ENCODE data around the gene GABRB3.

Gene GABRB3

GRCh38 chr15:26550880-26551279 is 222.0 kb downstream of the GABRB3 start:
- Histone ChIP-seq H3K27ac (ENCODE audit: insufficient read depth, low read length, poor library complexity, severe bottlenecking) (no peak overlapping the region), H3K27me3 (replicated peaks; ENCODE audit: control insufficient read depth, insufficient read depth, low read length, poor library complexity, severe bottlenecking) (no peaks in the 10 kb centered on the region), H3K4me1 (ENCODE audit: control insufficient read depth, insufficient read depth, low read length, poor library complexity, severe bottlenecking) (no peaks in the 10 kb centered on the region), H3K4me3 (ENCODE audit: insufficient read depth, low read depth, low read length, poor library complexity, severe bottlenecking) (no peak overlapping the region), H3K36me3 (ENCODE audit: control insufficient read depth, insufficient read depth, low read length) (no peaks in the 10 kb centered on the region), H3K9me3 (ENCODE audit: control insufficient read depth, low read length) (no peaks in the 10 kb centered on the region)
- DNase-seq: no peak

DNA sequence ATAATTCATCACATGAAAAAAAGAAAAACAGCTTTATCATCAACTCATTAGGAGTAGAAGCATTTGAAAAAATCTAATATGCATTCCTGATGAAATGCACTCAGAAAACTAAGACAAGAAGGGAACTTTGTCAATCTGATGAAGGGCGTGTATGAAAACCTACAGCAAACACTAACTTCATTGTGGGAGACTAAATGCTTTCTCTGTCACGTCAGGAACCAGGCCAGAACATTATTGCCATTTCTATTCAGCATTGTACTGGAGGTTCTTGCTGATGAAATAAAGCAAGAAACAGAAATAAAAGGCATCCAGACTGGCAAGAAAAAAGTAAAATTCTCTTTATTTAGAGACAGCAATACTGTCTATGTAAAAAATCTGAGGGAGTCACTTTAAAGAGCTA is 235.2 kb downstream of the GABRB3 start:
- no peak for DNase-seq
- Histone ChIP-seq H3K4me1 (ENCODE audit: control insufficient read depth, insufficient read depth, low read length, poor library complexity, severe bottlenecking) (no peaks in the 10 kb centered on the region), H3K27me3 (replicated peaks; ENCODE audit: control insufficient read depth, insufficient read depth, low read length, poor library complexity, severe bottlenecking) (no peaks in the 10 kb centered on the region), H3K4me3 (ENCODE audit: insufficient read depth, low read depth, low read length, poor library complexity, severe bottlenecking) (no peak overlapping the region), H3K27ac (ENCODE audit: insufficient read depth, low read length, poor library complexity, severe bottlenecking) (no peak overlapping the region), H3K36me3 (ENCODE audit: control insufficient read depth, insufficient read depth, low read length) (no peaks in the 10 kb centered on the region), H3K9me3 (ENCODE audit: control insufficient read depth, low read length) (no peaks in the 10 kb centered on the region)

DNA sequence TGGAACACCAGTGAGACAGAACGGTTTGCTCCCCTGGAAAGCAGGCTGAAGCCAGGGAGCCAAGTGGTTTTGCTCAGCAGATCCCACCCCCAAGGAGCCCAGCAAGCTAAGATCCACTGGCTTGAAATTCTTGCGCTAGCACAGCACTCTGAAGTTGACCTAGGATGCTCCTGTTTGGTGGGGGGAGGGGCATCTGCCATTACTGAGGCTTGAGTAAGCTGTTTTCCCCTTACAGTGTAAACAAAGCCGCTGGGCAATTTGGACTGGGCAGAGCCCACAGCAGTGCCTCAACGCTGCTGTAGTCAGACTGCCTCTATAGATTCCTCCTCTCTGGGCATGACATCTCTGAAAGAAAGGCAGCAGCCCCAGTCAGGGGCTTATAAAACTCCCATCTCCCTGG is 241.4 kb downstream of the GABRB3 start:
- Histone ChIP-seq H3K9me3 (ENCODE audit: control insufficient read depth, low read length) (no peaks in the 10 kb centered on the region), H3K36me3 (ENCODE audit: control insufficient read depth, insufficient read depth, low read length) (no peaks in the 10 kb centered on the region), H3K27ac (ENCODE audit: insufficient read depth, low read length, poor library complexity, severe bottlenecking) (no peak overlapping the region), H3K27me3 (replicated peaks; ENCODE audit: control insufficient read depth, insufficient read depth, low read length, poor library complexity, severe bottlenecking) (no peaks in the 10 kb centered on the region), H3K4me3 (ENCODE audit: insufficient read depth, low read depth, low read length, poor library complexity, severe bottlenecking) (no peak overlapping the region), H3K4me1 (ENCODE audit: control insufficient read depth, insufficient read depth, low read length, poor library complexity, severe bottlenecking) (no peaks in the 10 kb centered on the region)
- no peak for DNase-seq

GRCh38 chr15:26525096-26525495 is 247.8 kb downstream of the GABRB3 start:
- Histone ChIP-seq H3K9me3 (ENCODE audit: control insufficient read depth, low read length) (no peaks in the 10 kb centered on the region), H3K4me1 (ENCODE audit: control insufficient read depth, insufficient read depth, low read length, poor library complexity, severe bottlenecking) (no peaks in the 10 kb centered on the region), H3K27me3 (replicated peaks; ENCODE audit: control insufficient read depth, insufficient read depth, low read length, poor library complexity, severe bottlenecking) (no peaks in the 10 kb centered on the region), H3K4me3 (ENCODE audit: insufficient read depth, low read depth, low read length, poor library complexity, severe bottlenecking) (no peak overlapping the region), H3K27ac (ENCODE audit: insufficient read depth, low read length, poor library complexity, severe bottlenecking) (no peak overlapping the region), H3K36me3 (ENCODE audit: control insufficient read depth, insufficient read depth, low read length) (no peaks in the 10 kb centered on the region)
- DNase-seq: no peak

DNA sequence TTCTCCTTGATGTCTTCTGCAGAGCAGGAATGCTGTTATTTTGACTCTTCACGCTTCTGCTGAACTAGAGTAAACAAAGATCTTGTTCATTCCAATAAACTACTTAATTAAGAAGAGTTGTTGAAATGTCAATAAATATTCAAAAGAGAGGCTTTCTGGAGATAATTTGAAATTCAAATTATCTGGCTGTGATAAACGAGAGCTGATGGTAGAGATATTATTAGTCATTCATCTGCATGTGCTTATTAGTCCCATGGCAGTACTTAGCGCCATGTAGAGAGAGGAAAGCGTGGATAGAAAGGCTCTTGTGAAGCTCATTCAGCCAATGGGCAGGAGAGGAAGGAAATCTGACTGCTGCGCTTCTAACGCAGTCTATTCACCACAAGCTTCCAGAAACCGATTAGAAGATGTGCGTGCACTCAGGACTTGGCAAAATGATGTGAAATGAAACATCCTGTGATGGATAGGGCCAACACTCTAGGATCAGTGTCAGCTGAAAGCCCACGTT is 251.1 kb downstream of the GABRB3 start:
- DNase-seq: no peak
- H3K36me3 ChIP-seq (ENCODE audit: control insufficient read depth, insufficient read depth, low read length): no peaks in the 10 kb centered on the region
- H3K27ac ChIP-seq (ENCODE audit: insufficient read depth, low read length, poor library complexity, severe bottlenecking): no peak overlapping the region
- no peak overlapping the region for H3K4me3 ChIP-seq (ENCODE audit: insufficient read depth, low read depth, low read length, poor library complexity, severe bottlenecking)
- no peaks in the 10 kb centered on the region for H3K4me1 ChIP-seq (ENCODE audit: control insufficient read depth, insufficient read depth, low read length, poor library complexity, severe bottlenecking)
- no peaks in the 10 kb centered on the region for H3K9me3 ChIP-seq (ENCODE audit: control insufficient read depth, low read length)
- H3K27me3 ChIP-seq (replicated peaks; ENCODE audit: control insufficient read depth, insufficient read depth, low read length, poor library complexity, severe bottlenecking): no peaks in the 10 kb centered on the region

DNA sequence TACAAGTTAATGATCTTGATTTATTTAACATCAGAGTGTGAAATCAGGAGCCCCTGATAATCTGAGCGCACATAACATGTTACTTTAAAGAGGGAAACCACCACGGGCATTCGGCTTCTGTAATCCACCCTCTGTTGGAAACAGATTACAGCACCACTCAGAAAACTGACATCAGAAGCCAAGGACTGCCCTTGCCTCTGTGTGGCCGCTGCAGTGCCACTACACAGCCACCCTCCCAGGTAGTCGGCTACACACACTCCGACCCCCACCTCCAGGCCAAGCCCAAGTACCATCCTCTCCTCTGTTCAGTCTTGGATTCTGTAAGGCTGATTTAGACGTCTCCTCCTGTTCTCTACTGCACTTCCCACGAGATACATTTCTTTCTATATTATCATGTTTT is 251.7 kb downstream of the GABRB3 start:
- Histone ChIP-seq H3K4me3 (ENCODE audit: insufficient read depth, low read depth, low read length, poor library complexity, severe bottlenecking) (no peak overlapping the region), H3K27me3 (replicated peaks; ENCODE audit: control insufficient read depth, insufficient read depth, low read length, poor library complexity, severe bottlenecking) (no peaks in the 10 kb centered on the region), H3K9me3 (ENCODE audit: control insufficient read depth, low read length) (no peaks in the 10 kb centered on the region), H3K36me3 (ENCODE audit: control insufficient read depth, insufficient read depth, low read length) (no peaks in the 10 kb centered on the region), H3K4me1 (ENCODE audit: control insufficient read depth, insufficient read depth, low read length, poor library complexity, severe bottlenecking) (no peaks in the 10 kb centered on the region), H3K27ac (ENCODE audit: insufficient read depth, low read length, poor library complexity, severe bottlenecking) (no peak overlapping the region)
- no peak for DNase-seq

DNA sequence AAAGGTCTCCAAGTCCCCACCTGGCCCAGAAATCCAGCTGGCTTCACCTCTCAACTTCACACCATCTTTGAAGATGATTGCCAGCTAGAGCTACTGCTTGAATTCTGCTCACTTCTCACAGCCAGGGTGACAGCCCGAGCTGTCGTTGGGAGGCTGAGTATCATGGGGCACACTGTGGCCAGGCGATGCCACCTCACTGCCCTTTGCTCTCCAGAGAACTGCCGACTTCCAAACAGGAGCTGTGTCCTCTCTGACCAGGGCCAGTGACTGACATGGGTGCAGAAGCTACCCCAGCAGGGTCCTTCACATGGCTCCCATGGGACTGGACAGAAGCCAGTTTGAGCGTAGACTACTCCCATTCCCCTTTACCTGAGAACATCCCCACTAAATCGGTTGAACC is 254.0 kb downstream of the GABRB3 start:
- DNase-seq: no peak
- Histone ChIP-seq H3K4me1 (ENCODE audit: control insufficient read depth, insufficient read depth, low read length, poor library complexity, severe bottlenecking) (no peaks in the 10 kb centered on the region), H3K27me3 (replicated peaks; ENCODE audit: control insufficient read depth, insufficient read depth, low read length, poor library complexity, severe bottlenecking) (no peaks in the 10 kb centered on the region), H3K36me3 (ENCODE audit: control insufficient read depth, insufficient read depth, low read length) (no peaks in the 10 kb centered on the region), H3K9me3 (ENCODE audit: control insufficient read depth, low read length) (no peaks in the 10 kb centered on the region), H3K27ac (ENCODE audit: insufficient read depth, low read length, poor library complexity, severe bottlenecking) (no peak overlapping the region), H3K4me3 (ENCODE audit: insufficient read depth, low read depth, low read length, poor library complexity, severe bottlenecking) (no peak overlapping the region)

GRCh38 chr15:26516102-26516980 is 256.5 kb downstream of the GABRB3 start:
- Histone ChIP-seq H3K36me3 (ENCODE audit: control insufficient read depth, insufficient read depth, low read length) (no peaks in the 10 kb centered on the region), H3K27me3 (replicated peaks; ENCODE audit: control insufficient read depth, insufficient read depth, low read length, poor library complexity, severe bottlenecking) (no peaks in the 10 kb centered on the region), H3K4me3 (ENCODE audit: insufficient read depth, low read depth, low read length, poor library complexity, severe bottlenecking) (no peak overlapping the region), H3K27ac (ENCODE audit: insufficient read depth, low read length, poor library complexity, severe bottlenecking) (no peak overlapping the region), H3K4me1 (ENCODE audit: control insufficient read depth, insufficient read depth, low read length, poor library complexity, severe bottlenecking) (no peaks in the 10 kb centered on the region), H3K9me3 (ENCODE audit: control insufficient read depth, low read length) (no peaks in the 10 kb centered on the region)
- no peak for DNase-seq

DNA sequence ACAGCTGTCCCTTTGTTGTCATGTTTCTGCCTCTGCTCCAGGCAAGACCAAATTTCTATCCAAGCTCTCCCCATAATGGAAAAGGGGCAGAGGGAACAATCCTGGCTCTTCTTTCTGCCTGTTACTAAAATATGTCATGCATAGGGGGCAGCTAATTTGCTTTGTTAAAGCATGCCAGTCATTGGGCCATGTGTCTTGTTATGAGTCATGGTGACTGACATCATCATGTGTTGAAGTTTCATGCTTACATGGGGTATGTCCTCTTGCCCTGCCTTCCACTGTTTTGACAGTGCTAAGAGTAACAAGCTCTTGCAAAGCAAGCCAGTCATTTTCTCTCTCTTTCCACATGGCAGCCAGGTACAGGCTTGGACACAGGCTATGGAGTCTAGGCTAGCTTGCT is 268.9 kb downstream of the GABRB3 start:
- no peak overlapping the region for H3K4me3 ChIP-seq (ENCODE audit: insufficient read depth, low read depth, low read length, poor library complexity, severe bottlenecking)
- no peak overlapping the region for H3K27ac ChIP-seq (ENCODE audit: insufficient read depth, low read length, poor library complexity, severe bottlenecking)
- no peaks in the 10 kb centered on the region for H3K27me3 ChIP-seq (replicated peaks; ENCODE audit: control insufficient read depth, insufficient read depth, low read length, poor library complexity, severe bottlenecking)
- DNase-seq: no peak
- no peaks in the 10 kb centered on the region for H3K4me1 ChIP-seq (ENCODE audit: control insufficient read depth, insufficient read depth, low read length, poor library complexity, severe bottlenecking)
- no peaks in the 10 kb centered on the region for H3K36me3 ChIP-seq (ENCODE audit: control insufficient read depth, insufficient read depth, low read length)
- no peaks in the 10 kb centered on the region for H3K9me3 ChIP-seq (ENCODE audit: control insufficient read depth, low read length)
